Fibroblast of the aortic adventitia (primary cell): Measurements from ENCODE around the gene BRAP. TPM values are rescaled to one million over a fixed set of nuclear protein-coding genes. Genes with fewer than 3 reads are reported as not detected.
"Not testable (repeated sequence)": the region's sequence is repeated elsewhere in the genome, so short reads cannot be mapped to it uniquely, and the experiment has no call there.

Experiments used
- DNase-seq: peaks from one replicate; pipeline ENCODE4 v3.0.0-alpha.2; 2010; ENCODE audit warnings: low read depth
- H3K4me3 ChIP-seq: 2 replicates; pipeline ENCODE4 v1.5.1; 2011; ENCODE audit warnings: low read depth, mild to moderate bottlenecking, control low read depth, low read length, moderate library complexity
- total RNA-seq: library from RNA; depleted of rRNA; stranded (reverse); fragments of >200 nt; gene quantifications from 2 replicates; pipeline ENCODE4 v1.2.3, GENCODE V29; 2012; ENCODE audit warnings: low replicate concordance
- TF ChIP-seq, protein P1 (sequence below): IDR thresholded peaks from 2 replicates; pipeline ENCODE4 v1.5.1; 2011; ENCODE audit warnings: mild to moderate bottlenecking, low read length, control low read depth, inconsistent platforms; ENCODE audit not compliant: insufficient read depth

The BRAP gene
- total RNA-seq, 1 donor = 18.3 TPM

DNA sequence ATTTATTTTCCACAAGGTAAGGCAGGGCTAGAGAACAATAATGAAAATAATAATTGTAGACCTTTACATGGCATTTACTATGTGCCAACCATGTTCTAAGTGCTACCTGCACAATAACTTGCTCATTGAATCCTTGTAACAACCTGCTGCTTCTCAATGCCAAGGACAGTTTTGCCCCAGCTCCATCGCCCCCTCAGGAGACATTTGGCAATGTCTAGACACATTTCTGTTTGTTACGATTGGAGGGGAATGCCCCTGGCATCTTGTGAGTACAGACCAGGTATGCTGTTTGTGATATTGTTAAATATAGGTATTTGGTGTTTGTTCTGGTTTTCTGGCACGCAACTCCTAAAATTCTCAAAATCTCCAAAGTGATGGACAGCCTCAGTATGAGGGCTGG lies 78.5 kb downstream of the BRAP start:
- TF ChIP-seq, protein P1, sequence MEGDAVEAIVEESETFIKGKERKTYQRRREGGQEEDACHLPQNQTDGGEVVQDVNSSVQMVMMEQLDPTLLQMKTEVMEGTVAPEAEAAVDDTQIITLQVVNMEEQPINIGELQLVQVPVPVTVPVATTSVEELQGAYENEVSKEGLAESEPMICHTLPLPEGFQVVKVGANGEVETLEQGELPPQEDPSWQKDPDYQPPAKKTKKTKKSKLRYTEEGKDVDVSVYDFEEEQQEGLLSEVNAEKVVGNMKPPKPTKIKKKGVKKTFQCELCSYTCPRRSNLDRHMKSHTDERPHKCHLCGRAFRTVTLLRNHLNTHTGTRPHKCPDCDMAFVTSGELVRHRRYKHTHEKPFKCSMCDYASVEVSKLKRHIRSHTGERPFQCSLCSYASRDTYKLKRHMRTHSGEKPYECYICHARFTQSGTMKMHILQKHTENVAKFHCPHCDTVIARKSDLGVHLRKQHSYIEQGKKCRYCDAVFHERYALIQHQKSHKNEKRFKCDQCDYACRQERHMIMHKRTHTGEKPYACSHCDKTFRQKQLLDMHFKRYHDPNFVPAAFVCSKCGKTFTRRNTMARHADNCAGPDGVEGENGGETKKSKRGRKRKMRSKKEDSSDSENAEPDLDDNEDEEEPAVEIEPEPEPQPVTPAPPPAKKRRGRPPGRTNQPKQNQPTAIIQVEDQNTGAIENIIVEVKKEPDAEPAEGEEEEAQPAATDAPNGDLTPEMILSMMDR = no peak
- no peak overlapping the region for H3K4me3 ChIP-seq
- no peak for DNase-seq

DNA sequence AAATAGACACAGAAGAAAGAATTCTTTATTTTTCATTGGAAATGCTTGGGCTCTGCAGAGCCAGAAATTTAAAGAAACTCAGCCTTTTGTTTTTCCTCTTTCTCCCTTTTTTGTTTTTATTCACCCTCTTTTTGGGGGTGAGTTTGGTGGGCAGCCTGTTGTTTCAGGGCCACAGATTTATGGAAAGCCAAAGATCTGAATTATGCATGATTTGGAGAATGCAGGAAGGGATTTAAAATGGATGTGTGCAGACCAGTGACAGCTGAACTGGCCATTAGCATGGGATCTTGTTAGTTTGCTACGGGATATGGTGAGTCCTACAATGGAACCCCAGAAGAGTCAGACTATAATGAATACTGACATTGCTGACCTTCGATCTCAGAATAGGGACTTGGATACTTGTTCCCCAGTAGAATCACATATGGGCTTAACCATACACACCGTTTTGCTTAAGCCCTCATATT lies 79.0 kb downstream of the BRAP start:
- TF ChIP-seq, protein P1 = no peak
- H3K4me3 ChIP-seq = no peak overlapping the region
- DNase-seq = no peak

DNA sequence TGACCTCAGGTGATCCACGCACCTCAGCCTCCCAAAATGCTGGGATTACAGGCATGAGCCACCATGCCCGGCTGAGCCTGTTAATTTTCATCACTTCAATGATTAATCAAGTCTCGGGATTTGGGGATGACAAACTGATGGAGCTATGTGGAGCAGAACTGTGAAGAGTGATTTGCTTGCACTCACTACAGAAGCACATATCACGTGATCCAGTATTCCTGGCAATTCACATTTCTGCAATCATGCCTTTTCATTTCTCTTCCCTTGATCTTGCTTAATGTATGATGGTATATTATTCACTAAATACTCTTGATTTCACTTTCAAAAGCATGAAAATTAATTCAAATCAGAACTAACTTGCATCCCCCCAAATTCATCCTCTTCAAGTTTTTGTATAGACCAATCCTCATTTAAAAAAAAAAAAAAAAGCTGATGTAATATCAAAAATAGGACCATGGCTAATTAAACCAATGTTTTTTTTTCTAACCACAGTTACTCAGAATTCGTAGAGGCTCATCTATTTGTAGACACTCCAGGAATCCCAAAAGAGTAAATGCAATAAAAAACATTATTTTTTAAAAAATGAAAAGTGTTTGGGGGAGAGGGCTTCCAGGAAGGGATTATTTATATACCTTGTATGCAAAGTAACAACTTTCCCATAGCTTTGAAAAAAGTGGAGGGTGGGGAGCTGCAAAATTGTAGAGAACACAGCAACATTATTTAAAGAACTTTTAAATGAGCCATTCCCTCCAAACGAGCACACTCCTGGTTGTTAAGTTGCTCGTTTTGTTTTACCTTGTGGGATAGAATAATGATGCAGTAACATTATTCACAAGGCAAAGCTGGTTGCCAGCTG lies 79.6 kb downstream of the BRAP start:
- TF ChIP-seq, protein P1 = no peak
- no peak for DNase-seq
- H3K4me3 ChIP-seq = no peak overlapping the region

DNA sequence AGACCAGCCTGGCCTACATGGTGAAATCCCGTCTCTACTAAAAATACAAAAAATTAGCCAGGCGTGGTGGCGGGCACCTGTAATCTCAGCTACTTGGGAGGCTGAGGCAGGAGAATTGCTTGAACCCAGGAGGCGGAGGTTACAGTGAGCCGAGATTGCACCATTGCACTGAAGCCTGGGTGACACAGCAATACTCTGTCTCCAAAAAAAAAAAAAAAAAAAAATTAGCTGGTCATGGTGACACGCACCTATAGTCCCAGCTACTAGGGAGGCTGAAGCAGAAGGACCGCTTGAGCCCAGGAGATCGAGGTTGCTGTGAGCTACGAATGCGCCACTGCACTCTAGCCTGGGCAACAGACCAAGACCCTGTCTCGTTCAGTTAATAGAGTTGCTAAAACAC lies 82.9 kb downstream of the BRAP start:
- not testable (repeated sequence) for H3K4me3 ChIP-seq, DNase-seq

DNA sequence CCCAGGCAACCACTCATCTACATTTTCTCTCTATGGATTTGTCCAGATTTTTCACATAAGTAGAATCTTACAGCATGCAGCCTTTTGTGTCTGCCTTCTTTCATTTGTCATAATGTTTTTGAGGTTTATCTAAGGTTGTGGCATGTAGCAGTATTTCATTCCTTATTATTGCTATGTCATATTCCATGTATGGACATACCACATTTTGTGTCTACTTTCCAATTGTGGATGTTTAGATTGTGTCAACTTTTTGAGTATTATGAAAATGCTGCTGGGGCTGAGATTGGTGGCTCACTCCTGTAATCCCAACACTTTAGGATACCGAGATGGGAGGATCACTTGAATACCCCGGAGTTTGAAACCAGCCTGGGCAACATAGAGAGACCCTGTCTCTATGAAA lies 83.4 kb downstream of the BRAP start:
- TF ChIP-seq, protein P1 = no peak
- no peak for DNase-seq
- H3K4me3 ChIP-seq = no peak overlapping the region

DNA sequence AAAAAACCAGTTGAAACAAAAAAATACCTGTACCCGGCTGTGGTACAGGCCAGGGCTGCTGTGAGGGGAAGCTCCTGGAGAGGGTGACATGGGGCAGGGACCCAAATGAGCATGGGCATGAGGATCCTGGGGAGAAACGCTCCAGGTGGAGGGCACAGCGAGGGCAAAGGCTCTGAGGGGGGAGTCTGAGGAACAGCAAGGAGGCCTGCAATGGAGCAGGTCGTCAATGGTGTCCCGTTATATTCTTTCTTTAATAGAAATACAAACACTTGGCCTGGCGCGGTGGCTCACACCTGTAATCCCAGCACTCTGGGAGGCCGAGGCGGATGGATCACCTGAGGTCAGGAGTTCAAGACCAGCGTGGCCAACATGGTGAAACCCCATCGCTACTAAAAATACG lies 84.8 kb downstream of the BRAP start:
- DNase-seq, H3K4me3 ChIP-seq: not testable (repeated sequence)

DNA sequence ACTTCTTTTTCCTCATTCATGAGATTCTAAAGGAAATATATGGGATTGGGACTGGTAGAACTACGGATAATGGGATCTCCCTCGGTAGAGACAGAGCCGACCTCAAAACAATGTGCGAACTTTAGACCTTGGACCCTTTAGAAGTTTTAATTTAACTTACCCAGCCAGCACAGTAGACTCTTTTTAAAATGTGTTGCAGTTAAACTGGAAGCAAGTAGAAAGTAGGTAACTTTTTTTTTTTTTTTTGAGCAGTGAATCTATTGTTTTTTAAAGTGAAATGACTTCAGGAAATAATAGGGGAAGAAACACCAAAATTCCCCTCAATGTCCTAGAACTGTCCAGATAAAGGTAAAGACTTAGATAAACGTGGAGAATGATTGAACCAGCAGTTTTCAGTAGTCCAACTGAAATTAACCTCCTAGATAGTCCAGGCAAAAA lies 85.5 kb downstream of the BRAP start:
- peak overlapping the region; percentile 85 for H3K4me3 ChIP-seq
- TF ChIP-seq, protein P1 = no peak
- DNase-seq = no peak
